HG03175 (cell line): Measurements from ENCODE around the gene TMUB1.

Experiments
- ATAC-seq: cut with Tn5 transposase; IDR thresholded peaks from one replicate; pipeline ENCODE4 v1.9.1; 2021; ENCODE audit warnings: mild to moderate bottlenecking, moderate library complexity; ENCODE audit not compliant: unreplicated experiment

TMUB1 gene

GRCh38 chr7:151086802-151087244 lies 3.5 kb upstream of the TMUB1 start:
- ATAC-seq, result no peak

DNA sequence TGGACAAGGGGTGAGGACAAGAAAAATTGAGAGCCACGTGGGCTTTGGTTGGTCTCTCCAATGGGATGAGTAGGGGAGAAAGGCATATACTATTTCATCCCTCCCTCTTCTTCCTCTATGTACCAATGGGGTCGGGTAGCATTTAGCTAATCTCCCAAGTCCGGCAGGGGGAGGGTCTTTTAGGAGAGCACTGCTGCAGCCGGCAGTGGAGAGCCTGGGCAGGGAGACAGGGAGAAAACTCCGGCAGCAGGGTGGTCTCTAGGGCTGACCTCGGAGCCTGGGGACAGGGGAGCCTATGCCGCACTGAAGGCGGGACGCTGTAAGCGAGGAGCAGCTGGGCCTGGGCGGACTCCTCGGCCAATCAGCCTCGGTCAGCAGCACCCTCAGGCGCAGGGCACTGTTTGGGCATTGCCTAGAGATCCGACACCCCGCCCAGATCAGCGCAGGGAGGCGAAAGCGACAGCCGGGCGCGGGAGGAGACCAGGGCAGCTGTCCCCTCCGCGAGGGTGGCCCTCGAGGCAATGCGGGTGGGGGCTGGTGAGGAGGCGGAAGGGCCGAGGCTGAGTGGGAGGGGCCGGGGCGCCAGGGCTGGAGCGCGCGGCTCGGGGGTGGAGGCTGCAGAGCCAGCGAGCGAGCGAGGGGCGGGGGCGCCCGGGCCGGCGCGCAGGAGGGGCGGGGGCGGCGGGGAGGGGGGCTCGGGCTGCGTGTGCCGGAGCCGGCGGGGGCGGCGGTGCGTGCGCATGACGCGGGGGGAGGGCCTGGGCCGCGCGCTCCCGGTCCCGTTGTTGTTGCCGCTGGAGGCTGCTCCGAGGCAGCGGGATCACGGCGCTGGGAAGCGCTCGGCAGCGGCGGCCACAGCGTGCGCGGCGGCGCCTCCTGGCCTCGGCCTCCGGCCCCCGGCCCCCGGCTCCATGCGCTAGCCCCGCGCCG lies 2.7 kb upstream of the TMUB1 start, which contains the start of gene AGAP3:
Gene AGAP3 (plus strand): TSS at position 785 of the 930 bp plus-strand sequence. CDS start 267 bp downstream, outside the sequence.
- peak; percentile 44 for ATAC-seq

DNA sequence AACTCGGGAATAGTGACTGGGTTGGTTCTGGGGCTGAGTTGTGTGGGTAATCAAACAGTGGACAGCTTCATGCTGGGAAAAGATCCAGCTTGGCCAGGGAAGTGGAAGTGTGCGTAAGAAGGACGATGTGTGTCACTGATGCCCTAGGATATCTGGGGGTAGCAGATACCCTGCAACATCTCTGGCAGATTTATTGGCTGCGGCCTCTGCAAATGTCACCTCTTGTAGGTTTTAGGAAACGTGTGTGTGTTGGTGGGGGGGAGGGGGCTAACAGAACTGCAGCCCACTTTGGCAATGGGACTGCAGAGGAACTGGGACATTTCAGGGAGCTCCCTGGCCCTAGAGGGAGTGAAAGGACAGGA lies 2.0 kb upstream of the TMUB1 start:
- no peak for ATAC-seq

GRCh38 chr7:151083824-151084160 lies 499 bp upstream of the TMUB1 start:
- ATAC-seq, result no peak

DNA sequence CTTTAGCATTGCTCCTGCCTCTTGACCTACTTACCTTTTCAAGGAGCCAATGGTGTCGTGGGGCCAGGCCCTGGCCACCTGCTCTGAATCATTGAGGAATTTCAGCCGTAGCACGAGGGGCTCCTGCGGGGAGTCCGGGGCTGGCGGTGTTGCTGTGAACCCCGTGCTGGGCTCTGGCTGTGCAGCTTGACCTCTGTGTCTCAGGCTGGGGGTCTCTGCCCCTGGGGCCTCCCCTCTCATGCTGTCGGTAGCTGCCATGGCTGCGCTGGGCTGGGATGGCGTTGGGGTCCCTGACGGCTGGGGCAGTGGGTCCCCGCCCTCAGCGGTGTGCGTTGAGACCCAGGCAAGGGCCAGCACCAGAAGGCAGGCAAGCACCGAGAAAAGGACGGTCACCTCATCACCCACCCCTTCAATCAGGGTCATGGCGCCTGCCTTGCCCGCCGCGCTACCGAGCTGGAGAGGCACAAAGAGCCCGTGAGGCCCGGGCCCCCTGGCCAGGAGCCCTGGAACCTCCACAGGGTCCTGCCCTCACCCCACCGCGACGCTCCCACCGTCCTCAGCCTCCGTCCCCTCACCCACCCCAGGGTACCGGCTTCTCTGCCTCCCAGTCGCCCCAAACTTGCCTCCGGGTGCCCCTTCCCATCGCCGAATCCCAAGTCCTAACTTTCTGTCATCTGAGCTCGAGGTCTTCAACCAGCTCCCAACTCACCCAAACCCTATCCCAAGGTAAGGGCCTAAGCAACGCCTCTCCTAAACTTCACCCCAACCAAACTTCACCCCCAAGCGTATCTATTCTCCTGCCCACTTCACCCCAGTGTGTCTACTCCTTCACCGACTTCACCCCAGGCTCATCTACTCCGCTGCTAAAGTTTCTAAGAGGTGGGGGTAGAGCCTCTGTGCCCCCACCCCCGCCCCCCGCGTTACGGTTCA lies 887 bp downstream of the TMUB1 start:
- no peak for ATAC-seq

- peak; percentile 0 for ATAC-seq
Measured at GRCh38 chr7:151081170-151082101, 1.9 kb downstream of the TMUB1 start.

DNA sequence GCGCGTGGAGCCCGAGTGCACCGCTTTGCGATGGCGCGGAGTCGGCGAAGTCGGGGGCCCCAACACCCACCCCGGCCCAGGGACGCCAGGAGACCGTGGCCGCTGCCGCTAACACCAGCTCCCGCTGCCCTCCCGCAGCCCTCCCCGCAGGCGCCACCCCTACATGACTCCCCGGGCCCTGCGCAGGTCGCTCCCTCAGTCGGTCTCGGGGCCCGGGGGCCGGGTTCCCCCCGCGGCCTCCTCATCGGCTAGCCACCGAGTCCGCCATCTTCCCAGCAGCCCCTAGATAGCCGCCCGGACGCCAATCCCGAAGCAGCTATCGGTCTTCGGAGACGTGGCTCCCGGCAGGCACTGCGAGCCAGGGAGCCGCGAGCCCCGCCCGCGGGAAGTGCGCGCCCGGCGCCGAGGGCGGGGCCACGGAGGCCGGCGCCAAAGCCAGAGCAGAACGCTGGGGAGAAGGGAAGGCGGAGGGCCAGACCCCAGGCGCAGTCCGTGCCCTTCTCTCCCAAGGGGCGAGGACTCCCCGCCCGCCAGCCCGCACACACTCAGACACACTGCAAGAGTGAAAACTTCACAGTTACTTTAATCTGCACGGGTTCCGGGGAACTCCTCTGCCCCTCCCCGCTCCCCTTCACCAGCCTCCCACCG lies 2.6 kb downstream of the TMUB1 start, which contains the start of gene FASTK:
Gene FASTK (minus strand): TSS at position 288 of the 648 bp plus-strand sequence. CDS start 43 bp downstream, at position 245.
- peak; percentile 78 for ATAC-seq

DNA sequence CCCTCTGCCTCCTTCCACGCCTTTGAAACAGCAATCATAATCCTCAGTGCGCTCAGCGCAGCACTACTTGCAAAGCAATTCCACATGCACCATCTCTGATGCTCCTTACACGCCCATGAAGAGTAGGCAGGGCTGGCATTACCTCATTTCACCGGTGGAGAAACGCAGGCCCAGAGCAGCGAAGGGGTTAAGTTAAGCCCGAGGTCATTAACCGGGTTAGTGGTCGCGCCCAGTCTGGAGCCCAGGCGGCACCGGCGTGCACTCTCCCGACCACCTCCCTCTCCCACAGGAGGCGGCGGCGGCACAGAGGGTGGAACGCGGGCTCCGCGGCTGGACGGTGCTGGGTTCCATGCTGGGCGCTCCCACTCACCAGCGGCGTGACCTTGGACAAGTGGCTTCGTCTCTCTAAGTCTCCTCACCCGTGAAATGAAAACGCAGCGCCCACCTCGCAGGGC lies 3.2 kb downstream of the TMUB1 start:
- peak; percentile 10 for ATAC-seq

DNA sequence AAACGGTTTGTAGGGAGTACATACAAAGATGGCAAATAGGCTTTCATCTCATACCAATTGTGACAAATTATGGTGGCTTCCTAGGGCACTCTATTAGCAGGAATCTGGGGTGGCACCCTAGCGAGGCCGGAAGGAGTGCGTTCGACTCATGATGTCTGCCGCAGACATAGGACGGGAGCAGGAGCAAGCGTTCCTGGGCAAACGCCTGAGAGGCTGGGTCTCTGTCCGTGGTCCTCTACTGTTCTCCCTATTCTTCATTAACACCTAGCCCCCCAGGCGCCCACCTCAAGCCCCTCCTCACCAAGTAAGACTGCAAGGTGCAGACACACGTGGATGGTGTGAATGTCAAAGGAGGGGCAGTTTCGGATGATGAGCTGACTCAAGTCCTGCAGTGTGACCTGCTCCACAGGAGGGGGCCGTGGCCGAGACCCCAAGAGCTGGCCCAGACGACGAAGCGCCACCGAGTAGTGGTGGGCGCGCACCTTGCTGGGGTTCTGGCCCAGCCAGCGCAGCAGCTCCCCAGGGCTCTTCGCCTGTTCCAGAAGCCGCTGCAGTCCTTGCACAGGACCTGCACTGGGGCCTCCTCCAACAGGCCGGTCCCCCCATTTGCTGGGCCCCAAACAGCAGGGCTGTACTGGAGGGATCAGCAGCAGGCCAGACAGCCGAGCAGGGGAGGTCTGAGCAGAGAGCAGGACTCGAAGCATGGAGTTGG lies 3.9 kb downstream of the TMUB1 start:
- ATAC-seq, result no peak

- ATAC-seq, result no peak
Measured at GRCh38 chr7:151078233-151079040, 4.9 kb downstream of the TMUB1 start.

- ATAC-seq, result no peak
Measured at GRCh38 chr7:151077705-151078232, 5.5 kb downstream of the TMUB1 start.

DNA sequence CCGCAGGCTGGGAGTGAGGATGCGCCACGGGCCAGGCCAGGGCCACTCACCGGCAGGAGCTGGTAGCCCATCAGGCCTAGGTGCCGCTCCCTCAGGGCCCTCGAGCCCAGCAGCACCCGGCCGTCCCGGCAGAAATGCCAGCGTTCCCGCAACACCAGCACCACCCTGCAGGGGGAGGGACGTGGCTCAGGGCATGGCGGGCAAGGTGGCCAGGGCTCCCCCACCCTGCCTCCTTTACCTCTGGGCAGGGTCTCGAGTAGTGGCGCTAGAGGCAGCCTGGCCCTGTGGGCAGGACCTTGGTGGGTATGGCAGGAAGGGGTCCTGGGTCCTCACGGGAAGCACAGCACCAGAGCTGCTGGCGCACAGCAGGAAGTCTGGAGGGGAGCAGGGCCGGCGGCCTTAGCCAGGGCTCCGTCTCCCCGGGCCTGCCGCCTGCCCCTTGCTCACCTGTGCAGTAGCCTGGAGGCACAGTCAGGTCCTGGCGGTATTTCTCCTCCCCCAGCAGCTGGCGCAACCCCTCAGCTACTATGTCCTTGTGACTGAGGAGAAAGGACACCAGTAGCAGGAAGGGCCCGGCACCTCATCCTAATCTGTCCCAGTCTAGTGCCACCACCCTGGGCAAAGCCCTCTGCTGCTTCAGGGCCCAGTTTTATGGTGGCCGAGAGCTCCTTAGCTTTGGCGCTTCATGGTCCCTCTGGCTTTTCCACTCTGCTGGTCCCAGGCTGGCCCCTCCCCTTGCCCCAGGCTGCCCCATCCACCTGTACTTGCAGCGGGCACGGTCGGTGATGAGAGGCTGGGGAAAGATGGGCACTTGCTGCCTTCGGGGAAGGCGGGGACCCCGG lies 6.2 kb downstream of the TMUB1 start:
- no peak for ATAC-seq

- no peak for ATAC-seq
Measured at GRCh38 chr7:151075978-151076426, 7.3 kb downstream of the TMUB1 start.

- ATAC-seq, result no peak
Measured at GRCh38 chr7:151075662-151075971, 7.7 kb downstream of the TMUB1 start.

DNA sequence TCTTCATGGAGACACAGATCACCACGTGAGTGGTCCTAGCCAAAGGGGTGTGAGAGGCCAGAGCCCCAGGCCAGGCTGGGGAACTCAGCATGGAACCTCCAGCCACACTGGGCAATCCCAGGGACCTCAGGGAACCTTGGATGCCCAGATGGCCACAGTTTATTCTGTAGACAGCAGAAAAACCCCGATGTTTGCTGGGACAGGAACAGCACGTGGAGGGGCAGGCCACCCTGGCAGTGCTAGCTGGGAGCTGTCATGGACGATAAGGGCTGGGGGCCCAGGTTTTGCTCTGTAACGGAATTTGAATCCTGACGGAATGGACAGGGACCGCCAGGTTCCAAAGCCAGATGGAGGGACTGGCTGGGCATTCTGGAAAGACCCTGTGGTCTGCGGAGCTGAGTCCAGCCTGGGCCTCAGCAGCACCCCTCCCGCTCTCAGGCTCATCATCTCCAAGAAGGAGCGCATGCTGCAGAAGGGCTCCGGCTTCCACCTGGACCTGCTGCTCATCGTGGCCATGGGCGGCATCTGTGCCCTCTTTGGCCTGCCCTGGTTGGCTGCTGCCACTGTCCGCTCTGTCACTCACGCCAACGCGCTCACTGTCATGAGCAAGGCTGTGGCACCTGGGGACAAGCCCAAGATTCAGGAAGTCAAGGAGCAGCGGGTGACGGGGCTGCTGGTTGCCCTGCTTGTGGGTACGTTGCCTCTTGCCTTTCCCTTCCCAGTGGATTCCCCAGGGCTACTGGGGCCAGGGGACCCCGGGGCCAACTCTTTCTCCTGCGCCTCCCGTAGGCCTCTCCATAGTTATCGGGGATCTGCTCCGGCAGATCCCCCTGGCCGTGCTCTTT lies 8.3 kb downstream of the TMUB1 start:
- ATAC-seq, result no peak

DNA sequence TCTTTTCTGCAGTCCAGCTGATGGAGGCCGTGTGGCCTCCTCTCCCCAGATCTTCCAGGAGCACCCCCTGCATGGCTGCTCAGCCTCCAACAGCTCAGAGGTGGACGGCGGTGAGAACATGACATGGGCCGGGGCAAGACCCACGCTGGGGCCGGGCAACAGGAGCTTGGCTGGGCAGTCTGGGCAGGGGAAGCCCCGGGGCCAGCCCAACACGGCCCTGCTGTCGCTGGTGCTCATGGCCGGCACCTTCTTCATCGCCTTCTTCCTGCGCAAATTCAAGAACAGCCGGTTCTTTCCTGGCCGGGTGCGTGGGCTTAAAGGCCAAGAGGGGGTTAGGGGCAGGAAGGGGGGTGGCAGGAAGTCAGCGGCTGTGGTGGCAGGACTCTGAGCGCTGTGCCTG lies 9.3 kb downstream of the TMUB1 start:
- no peak for ATAC-seq
